ENCODE measurements around the gene TMEM266.

The TMEM266 gene

GRCh38 chr15:76162784-76163456 is 103.1 kb downstream of the TMEM266 start:
- H3K4me3 ChIP-seq (replicated peaks in 1 of 2; ENCODE audit: low read depth in 2 of 2, low read length in 2 of 2): no peak overlapping the region
- no peak for DNase-seq (ENCODE audit: low read depth in 2 of 2)
- TF ChIP-seq CTCF (IDR thresholded peaks at IDR 0.05; ENCODE audit: low read depth, low read length): no peak

- H3K4me3 ChIP-seq (replicated peaks in 1 of 2; ENCODE audit: low read depth in 2 of 2, low read length in 2 of 2): no peak overlapping the region
- DNase-seq (ENCODE audit: low read depth in 2 of 2): peak; percentile 85
- TF ChIP-seq CTCF (IDR thresholded peaks at IDR 0.05; ENCODE audit: low read depth, low read length): no peak
Observed at GRCh38 chr15:76163457-76164295, 103.9 kb downstream of the TMEM266 start.

- no peak for DNase-seq (ENCODE audit: low read depth in 2 of 2)
- no peak for TF ChIP-seq CTCF (IDR thresholded peaks at IDR 0.05; ENCODE audit: low read depth, low read length)
- no peak overlapping the region for H3K4me3 ChIP-seq (replicated peaks in 1 of 2; ENCODE audit: low read depth in 2 of 2, low read length in 2 of 2)
Observed at GRCh38 chr15:76164602-76165001, 104.8 kb downstream of the TMEM266 start.

GRCh38 chr15:76165951-76166350 is 106.2 kb downstream of the TMEM266 start:
- H3K4me3 ChIP-seq (replicated peaks in 1 of 2; ENCODE audit: low read depth in 2 of 2, low read length in 2 of 2): no peak overlapping the region
- TF ChIP-seq CTCF (IDR thresholded peaks at IDR 0.05; ENCODE audit: low read depth, low read length): no peak
- DNase-seq (ENCODE audit: low read depth in 2 of 2): no peak

- DNase-seq (ENCODE audit: low read depth in 2 of 2): no peak
- TF ChIP-seq CTCF (IDR thresholded peaks at IDR 0.05; ENCODE audit: low read depth, low read length): no peak
- no peak overlapping the region for H3K4me3 ChIP-seq (replicated peaks in 1 of 2; ENCODE audit: low read depth in 2 of 2, low read length in 2 of 2)
Observed at GRCh38 chr15:76168237-76168984, 108.6 kb downstream of the TMEM266 start.

- no peak for TF ChIP-seq CTCF (IDR thresholded peaks at IDR 0.05; ENCODE audit: low read depth, low read length)
- DNase-seq (ENCODE audit: low read depth in 2 of 2): peak in 1 of 2 donors; percentile 36
- no peak overlapping the region for H3K4me3 ChIP-seq (replicated peaks in 1 of 2; ENCODE audit: low read depth in 2 of 2, low read length in 2 of 2)
Observed at GRCh38 chr15:76169018-76169417, 109.2 kb downstream of the TMEM266 start.

Measured in cardiac fibroblast (primary cell).